DND-41 (cell line): Measurements from ENCODE around the gene LMLN.

Experiments used
- ATAC-seq: fragments of 200-7000 bp; cut with Tn5 transposase; 3 replicates; pipeline ENCODE4 v1.9.1; 2021; ENCODE audit warnings: low read depth; ENCODE audit not compliant: insufficient read depth
- DNase-seq: peaks from one replicate; pipeline ENCODE4 v3.0.0-alpha.2; 2020
- H2AFZ ChIP-seq: 2 replicates; pipeline ENCODE4 v1.6.0; 2012; ENCODE audit warnings: low read depth, low read length
- H3K27ac ChIP-seq: 2 replicates; pipeline ENCODE4 v1.5.1; 2012; ENCODE audit warnings: low read length, inconsistent platforms
- H3K27me3 ChIP-seq: fragments of 200-600 bp; sonication (generic); 2 replicates; pipeline ENCODE4 v1.6.0; 2012; ENCODE audit warnings: low read length, mild to moderate bottlenecking, inconsistent platforms; ENCODE audit not compliant: insufficient read depth, poor library complexity
- H3K36me3 ChIP-seq: 2 replicates; pipeline ENCODE4 v1.5.1; 2012; ENCODE audit warnings: low read length, inconsistent platforms; ENCODE audit not compliant: insufficient read depth
- H3K4me1 ChIP-seq: 2 replicates; pipeline ENCODE4 v1.5.1; 2012; ENCODE audit warnings: mild to moderate bottlenecking, low read length; ENCODE audit not compliant: insufficient read depth
- H3K4me2 ChIP-seq: 2 replicates; pipeline ENCODE4 v1.6.0; 2012; ENCODE audit warnings: mild to moderate bottlenecking, moderate library complexity, low read length, inconsistent platforms; ENCODE audit not compliant: insufficient read depth
- H3K4me3 ChIP-seq, 2 experiments: fragments of 200-600 bp in 1 of 2; shearing (Covaris generic) in 1 of 2; 2 replicates each; pipeline ENCODE4 v1.5.1; 2012 to 2016; ENCODE audit warnings: inconsistent platforms in 2 of 2, low read length in 2 of 2, mild to moderate bottlenecking in 2 of 2, low read depth in 1 of 2, moderate library complexity in 1 of 2
- H3K79me2 ChIP-seq: 2 replicates; pipeline ENCODE4 v1.6.0; 2012; ENCODE audit warnings: low read length, inconsistent platforms; ENCODE audit not compliant: insufficient read depth
- H3K9ac ChIP-seq: 2 replicates; pipeline ENCODE4 v1.6.0; 2012; ENCODE audit warnings: low read depth, mild to moderate bottlenecking, inconsistent platforms, low read length, moderate library complexity
- H3K9me3 ChIP-seq: 2 replicates; pipeline ENCODE4 v1.5.1; 2012; ENCODE audit warnings: low read length, moderate library complexity, mild to moderate bottlenecking, inconsistent platforms; ENCODE audit not compliant: insufficient read depth, severe bottlenecking
- H4K20me1 ChIP-seq: 2 replicates; pipeline ENCODE4 v1.6.0; 2012; ENCODE audit warnings: low read length; ENCODE audit not compliant: insufficient read depth
- EZH2 ChIP-seq: IDR thresholded peaks from 3 replicates; pipeline ENCODE4 v1.6.1; 2012; ENCODE audit warnings: borderline replicate concordance, low read depth, mild to moderate bottlenecking, moderate library complexity, low read length, inconsistent platforms; ENCODE audit not compliant: severe bottlenecking
- TF ChIP-seq, protein P1 (sequence below): IDR thresholded peaks from 2 replicates; pipeline ENCODE4 v1.5.1; 2012; ENCODE audit warnings: borderline replicate concordance, low read length, moderate library complexity, mild to moderate bottlenecking; ENCODE audit not compliant: poor library complexity, severe bottlenecking; ENCODE audit errors: extremely low read depth

The LMLN gene

DNA sequence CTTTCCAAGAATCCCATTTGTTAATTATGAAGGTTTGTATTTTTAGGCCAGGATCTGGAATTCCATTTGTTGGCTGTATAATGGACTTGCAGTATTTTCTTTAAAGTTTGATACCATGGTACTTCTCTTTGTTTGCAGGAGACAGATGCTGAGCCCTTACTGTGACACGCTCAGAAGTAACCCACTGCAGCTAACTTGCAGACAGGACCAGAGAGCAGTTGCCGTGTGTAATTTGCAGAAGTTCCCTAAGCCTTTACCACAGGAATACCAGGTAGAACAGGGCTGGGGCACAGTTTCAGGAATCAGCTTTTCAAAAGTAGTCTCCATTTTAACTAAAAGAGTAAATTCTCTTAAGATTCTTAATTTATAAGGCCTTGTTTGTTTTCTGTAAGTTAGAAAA is 59.1 kb downstream of the LMLN start:
- H3K27ac ChIP-seq, result no peak overlapping the region
- TF ChIP-seq EZH2, result no peak
- TF ChIP-seq, protein P1, sequence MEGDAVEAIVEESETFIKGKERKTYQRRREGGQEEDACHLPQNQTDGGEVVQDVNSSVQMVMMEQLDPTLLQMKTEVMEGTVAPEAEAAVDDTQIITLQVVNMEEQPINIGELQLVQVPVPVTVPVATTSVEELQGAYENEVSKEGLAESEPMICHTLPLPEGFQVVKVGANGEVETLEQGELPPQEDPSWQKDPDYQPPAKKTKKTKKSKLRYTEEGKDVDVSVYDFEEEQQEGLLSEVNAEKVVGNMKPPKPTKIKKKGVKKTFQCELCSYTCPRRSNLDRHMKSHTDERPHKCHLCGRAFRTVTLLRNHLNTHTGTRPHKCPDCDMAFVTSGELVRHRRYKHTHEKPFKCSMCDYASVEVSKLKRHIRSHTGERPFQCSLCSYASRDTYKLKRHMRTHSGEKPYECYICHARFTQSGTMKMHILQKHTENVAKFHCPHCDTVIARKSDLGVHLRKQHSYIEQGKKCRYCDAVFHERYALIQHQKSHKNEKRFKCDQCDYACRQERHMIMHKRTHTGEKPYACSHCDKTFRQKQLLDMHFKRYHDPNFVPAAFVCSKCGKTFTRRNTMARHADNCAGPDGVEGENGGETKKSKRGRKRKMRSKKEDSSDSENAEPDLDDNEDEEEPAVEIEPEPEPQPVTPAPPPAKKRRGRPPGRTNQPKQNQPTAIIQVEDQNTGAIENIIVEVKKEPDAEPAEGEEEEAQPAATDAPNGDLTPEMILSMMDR, result no peak
- no peak overlapping the region for H3K9ac ChIP-seq
- no peak overlapping the region for H3K4me3 ChIP-seq
- no peaks in the 10 kb centered on the region for H3K36me3 ChIP-seq
- no peaks in the 10 kb centered on the region for H3K9me3 ChIP-seq
- H3K27me3 ChIP-seq, result no peaks in the 10 kb centered on the region
- no peak for DNase-seq
- H3K4me2 ChIP-seq, result no peak overlapping the region
- H3K79me2 ChIP-seq, result no peaks in the 10 kb centered on the region
- H4K20me1 ChIP-seq, result no peaks in the 10 kb centered on the region
- no peak overlapping the region for H2AFZ ChIP-seq
- ATAC-seq, result no peak
- no peaks in the 10 kb centered on the region for H3K4me1 ChIP-seq

GRCh38 chr3:198021320-198021719 is 61.3 kb downstream of the LMLN start:
- H3K36me3 ChIP-seq, result no peaks in the 10 kb centered on the region
- no peak overlapping the region for H3K4me2 ChIP-seq
- no peaks in the 10 kb centered on the region for H3K79me2 ChIP-seq
- no peak overlapping the region for H2AFZ ChIP-seq
- ATAC-seq (no peak), DNase-seq (no peak)
- no peaks in the 10 kb centered on the region for H3K27me3 ChIP-seq
- H4K20me1 ChIP-seq, result no peaks in the 10 kb centered on the region
- H3K9ac ChIP-seq, result no peak overlapping the region
- no peak overlapping the region for H3K27ac ChIP-seq
- H3K4me3 ChIP-seq, result no peak overlapping the region
- H3K4me1 ChIP-seq, result no peaks in the 10 kb centered on the region
- TF ChIP-seq, protein P1, result no peak
- TF ChIP-seq EZH2, result no peak
- no peaks in the 10 kb centered on the region for H3K9me3 ChIP-seq

DNA sequence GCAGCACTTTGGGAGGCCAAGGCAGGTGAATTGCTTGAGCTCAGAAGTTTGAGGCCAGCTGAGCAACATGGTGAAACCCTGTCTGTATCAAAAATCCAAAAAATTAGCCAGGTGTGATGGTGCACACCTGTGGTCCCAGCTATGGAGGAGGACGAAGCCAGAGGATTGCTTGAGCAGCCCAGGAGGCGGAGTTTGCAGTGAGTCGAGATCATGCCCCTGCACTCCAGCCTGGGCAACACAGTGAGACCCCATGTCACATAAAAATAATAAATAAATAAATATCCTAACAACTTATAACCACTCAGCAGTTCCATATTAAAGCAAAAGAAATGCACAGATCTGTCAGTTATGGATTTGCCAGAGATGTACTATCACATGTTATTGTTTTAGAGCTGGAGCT is 62.6 kb downstream of the LMLN start:
- no peak for ATAC-seq
- Histone ChIP-seq H3K4me2 (no peak overlapping the region), H4K20me1 (no peaks in the 10 kb centered on the region), H3K79me2 (no peaks in the 10 kb centered on the region), H2AFZ (no peak overlapping the region), H3K27ac (no peak overlapping the region), H3K9ac (no peak overlapping the region), H3K27me3 (no peaks in the 10 kb centered on the region), H3K4me3 (no peak overlapping the region), H3K9me3 (no peaks in the 10 kb centered on the region), H3K36me3 (no peaks in the 10 kb centered on the region), H3K4me1 (no peaks in the 10 kb centered on the region)
- DNase-seq, result no peak
- no peak for TF ChIP-seq EZH2
- TF ChIP-seq, protein P1, result no peak

DNA sequence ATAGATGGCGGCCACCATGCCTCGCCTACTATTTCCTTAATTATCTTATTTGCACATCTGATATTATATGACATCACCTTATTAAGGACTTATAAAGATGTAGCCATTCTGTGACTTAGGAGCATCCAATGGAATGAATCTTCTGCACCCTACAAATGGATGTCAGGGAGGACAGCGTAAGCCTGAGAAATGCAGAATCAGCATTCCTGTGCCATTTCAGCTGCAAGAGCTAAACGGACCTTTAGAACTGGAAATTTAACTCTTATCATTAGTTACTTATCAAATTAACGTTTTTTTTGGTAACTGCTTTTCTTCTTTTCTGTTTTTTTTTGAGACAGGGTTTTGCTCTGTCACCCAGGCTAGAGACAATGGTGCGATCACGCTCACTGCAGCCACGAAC is 65.6 kb downstream of the LMLN start:
- Histone ChIP-seq H3K4me1 (no peaks in the 10 kb centered on the region), H3K9me3 (no peaks in the 10 kb centered on the region), H3K79me2 (no peaks in the 10 kb centered on the region), H2AFZ (no peak overlapping the region), H3K27ac (no peak overlapping the region), H4K20me1 (no peaks in the 10 kb centered on the region), H3K4me2 (no peak overlapping the region), H3K36me3 (no peaks in the 10 kb centered on the region), H3K4me3 (no peak overlapping the region), H3K27me3 (no peaks in the 10 kb centered on the region), H3K9ac (no peak overlapping the region)
- no peak for ATAC-seq
- DNase-seq, result no peak
- TF ChIP-seq EZH2, result no peak
- TF ChIP-seq, protein P1, result no peak
